HL-60 (cell line): ENCODE results near the gene GRID1.

ENCODE experiments used
- CTCF ChIP-seq: IDR thresholded peaks from one replicate; pipeline ENCODE4 v1.5.1; 2011; ENCODE audit warnings: low read length, control low read depth, inconsistent platforms; ENCODE audit not compliant: insufficient read depth
- POLR2AphosphoS5 ChIP-seq: IDR thresholded peaks from 2 replicates; pipeline ENCODE4 v1.6.1; 2012; ENCODE audit warnings: low read depth

GRCh38 chr10:86374664-86375063 is 8.1 kb upstream of the GRID1 start:
- no peak for TF ChIP-seq POLR2AphosphoS5
- TF ChIP-seq CTCF, result no peak
